HFFc6 (cell line): ENCODE measurements around the gene PRKAG2. TPM values are rescaled to one million over a fixed set of nuclear protein-coding genes. Genes with fewer than 3 reads are reported as not detected.

ENCODE experiments used
- DNase-seq: peaks from one replicate; pipeline ENCODE4 v3.0.0-alpha.2; 2018
- H3K27ac Mint-ChIP-seq: 2 replicates; pipeline ENCODE4 v1.8.0; 2020; ENCODE audit warnings: mild to moderate bottlenecking, mixed read lengths
- H3K27me3 Mint-ChIP-seq: 2 replicates; pipeline ENCODE4 v1.8.0; 2021; ENCODE audit warnings: mild to moderate bottlenecking, moderate library complexity, mixed read lengths; ENCODE audit not compliant: insufficient read depth
- H3K36me3 Mint-ChIP-seq: 2 replicates; pipeline ENCODE4 v1.8.0; 2021; ENCODE audit warnings: low read depth, mixed read lengths
- H3K4me1 Mint-ChIP-seq: 2 replicates; pipeline ENCODE4 v1.8.0; 2020; ENCODE audit warnings: low read depth, mixed read lengths
- H3K4me3 Mint-ChIP-seq: 2 replicates; pipeline ENCODE4 v1.8.0; 2020; ENCODE audit warnings: mild to moderate bottlenecking, moderate library complexity, mixed read lengths
- H3K9me3 Mint-ChIP-seq: 2 replicates; pipeline ENCODE4 v1.8.0; 2020; ENCODE audit warnings: mild to moderate bottlenecking, mixed read lengths
- CTCF ChIP-seq: fragments of 200-600 bp; sonication (generic); IDR thresholded peaks from 2 replicates; pipeline ENCODE4 v1.5.0; 2021; ENCODE audit warnings: antibody characterized with exemption, mild to moderate bottlenecking
- total RNA-seq, 6 experiments: library from RNA; stranded (reverse); fragmentation: NEBNext Ultra II Directional; extraction: Animal tissue kit (Norgen Biotek cat#: 25700); gene quantifications; 2 replicates in 1 of 6; 3 replicates in 5 of 6; pipeline ENCODE4 v1.2.3, GENCODE V29; 2021

Gene PRKAG2
- total RNA-seq, 6 experiments from 2014 or later, result 15.1 to 19.2 (median 18.4) TPM

GRCh38 chr7:151745706-151746105 is 131.2 kb downstream of the PRKAG2 start:
- TF ChIP-seq CTCF, result no peak
- H3K27ac Mint-ChIP-seq, result peak overlapping the region; percentile 42; the same call in 1 of the 2 replicates
- no peak for DNase-seq

GRCh38 chr7:151744656-151745638 is 132.0 kb downstream of the PRKAG2 start:
- peak overlapping the region; percentile 10; the same call in 1 of the 2 replicates for H3K4me3 Mint-ChIP-seq
- peaks cover 32% of the 10 kb centered on the region for H3K4me1 Mint-ChIP-seq
- H3K27ac Mint-ChIP-seq, result peak overlapping the region; percentile 42; the same call in 1 of the 2 replicates

More at GRCh38 chr7:151745706-151746105, 131.2 kb downstream of the PRKAG2 start:
- peaks cover 32% of the 10 kb centered on the region for H3K4me1 Mint-ChIP-seq
- H3K4me3 Mint-ChIP-seq, result peak overlapping the region; percentile 10; the same call in 1 of the 2 replicates
- H3K27me3 Mint-ChIP-seq, result peaks cover 7% of the 10 kb centered on the region; the same call in 1 of the 2 replicates
- H3K9me3 Mint-ChIP-seq, result no peaks in the 10 kb centered on the region
- no peaks in the 10 kb centered on the region for H3K36me3 Mint-ChIP-seq

GRCh38 chr7:151744051-151744580 is 132.8 kb downstream of the PRKAG2 start:
- Mint-ChIP-seq H3K4me3 (no peak overlapping the region), H3K9me3 (no peaks in the 10 kb centered on the region), H3K36me3 (peaks cover 4% of the 10 kb centered on the region; the same call in 1 of the 2 replicates), H3K27me3 (peaks cover 7% of the 10 kb centered on the region; the same call in 1 of the 2 replicates), H3K27ac (no peak overlapping the region), H3K4me1 (peaks cover 32% of the 10 kb centered on the region)
- no peak for DNase-seq
- no peak for TF ChIP-seq CTCF

More at GRCh38 chr7:151744656-151745638, 132.0 kb downstream of the PRKAG2 start:
- peak; percentile 71 for TF ChIP-seq CTCF
- H3K9me3 Mint-ChIP-seq, result no peaks in the 10 kb centered on the region
- peaks cover 7% of the 10 kb centered on the region; the same call in 1 of the 2 replicates for H3K27me3 Mint-ChIP-seq
- no peaks in the 10 kb centered on the region; the same call in 1 of the 2 replicates for H3K36me3 Mint-ChIP-seq
- peak; percentile 78 for DNase-seq

- no peak for TF ChIP-seq CTCF
- Mint-ChIP-seq H3K27ac (no peak overlapping the region), H3K9me3 (no peaks in the 10 kb centered on the region), H3K27me3 (peaks cover 7% of the 10 kb centered on the region; the same call in 1 of the 2 replicates), H3K4me3 (no peak overlapping the region; the same call in 1 of the 2 replicates), H3K4me1 (peaks cover 32% of the 10 kb centered on the region), H3K36me3 (peaks cover 4% of the 10 kb centered on the region; the same call in 1 of the 2 replicates)
- DNase-seq, result no peak
These were observed 133.4 kb downstream of the PRKAG2 start for GRCh38 chr7:151743481-151743983.

GRCh38 chr7:151742713-151743480 is 134.0 kb downstream of the PRKAG2 start:
- H3K36me3 Mint-ChIP-seq, result peaks cover 4% of the 10 kb centered on the region; the same call in 1 of the 2 replicates
- H3K4me1 Mint-ChIP-seq, result peaks cover 32% of the 10 kb centered on the region
- no peak for TF ChIP-seq CTCF
- no peak for DNase-seq
- H3K27ac Mint-ChIP-seq, result no peak overlapping the region
- H3K4me3 Mint-ChIP-seq, result no peak overlapping the region; the same call in 1 of the 2 replicates
- H3K27me3 Mint-ChIP-seq, result peaks cover 7% of the 10 kb centered on the region; the same call in 1 of the 2 replicates
- no peaks in the 10 kb centered on the region for H3K9me3 Mint-ChIP-seq
